ENCODE measurements around the gene PCDHB5.
A peak's percentile ranks its signal among the peaks of the same experiment; 100 is the strongest.

DNA sequence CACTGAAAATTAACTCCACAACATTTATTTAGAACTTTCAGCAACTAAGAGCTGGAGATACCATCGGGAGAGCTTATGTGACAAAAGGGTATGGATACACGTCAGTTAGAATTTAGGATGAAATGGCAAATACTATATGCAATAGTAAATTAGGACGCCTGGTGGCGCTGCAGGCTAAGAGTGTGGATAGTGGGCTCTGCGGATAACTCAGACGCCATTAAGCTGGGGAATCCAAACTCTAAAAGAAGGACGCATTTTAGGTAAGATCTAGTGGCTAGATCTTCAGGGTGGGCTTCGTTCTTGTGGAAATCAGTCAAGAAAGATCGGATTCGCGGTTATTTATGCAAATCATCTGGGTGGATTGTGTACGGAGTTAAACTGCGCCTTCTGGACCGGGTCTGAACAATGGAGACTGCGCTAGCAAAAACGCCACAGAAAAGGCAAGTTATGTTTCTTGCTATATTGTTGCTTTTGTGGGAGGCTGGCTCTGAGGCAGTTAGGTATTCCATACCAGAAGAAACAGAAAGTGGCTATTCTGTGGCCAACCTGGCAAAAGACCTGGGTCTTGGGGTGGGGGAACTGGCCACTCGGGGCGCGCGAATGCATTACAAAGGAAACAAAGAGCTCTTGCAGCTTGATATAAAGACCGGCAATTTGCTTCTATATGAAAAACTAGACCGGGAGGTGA lies at the start of gene PCDHB5:
- TF ChIP-seq, protein P1, sequence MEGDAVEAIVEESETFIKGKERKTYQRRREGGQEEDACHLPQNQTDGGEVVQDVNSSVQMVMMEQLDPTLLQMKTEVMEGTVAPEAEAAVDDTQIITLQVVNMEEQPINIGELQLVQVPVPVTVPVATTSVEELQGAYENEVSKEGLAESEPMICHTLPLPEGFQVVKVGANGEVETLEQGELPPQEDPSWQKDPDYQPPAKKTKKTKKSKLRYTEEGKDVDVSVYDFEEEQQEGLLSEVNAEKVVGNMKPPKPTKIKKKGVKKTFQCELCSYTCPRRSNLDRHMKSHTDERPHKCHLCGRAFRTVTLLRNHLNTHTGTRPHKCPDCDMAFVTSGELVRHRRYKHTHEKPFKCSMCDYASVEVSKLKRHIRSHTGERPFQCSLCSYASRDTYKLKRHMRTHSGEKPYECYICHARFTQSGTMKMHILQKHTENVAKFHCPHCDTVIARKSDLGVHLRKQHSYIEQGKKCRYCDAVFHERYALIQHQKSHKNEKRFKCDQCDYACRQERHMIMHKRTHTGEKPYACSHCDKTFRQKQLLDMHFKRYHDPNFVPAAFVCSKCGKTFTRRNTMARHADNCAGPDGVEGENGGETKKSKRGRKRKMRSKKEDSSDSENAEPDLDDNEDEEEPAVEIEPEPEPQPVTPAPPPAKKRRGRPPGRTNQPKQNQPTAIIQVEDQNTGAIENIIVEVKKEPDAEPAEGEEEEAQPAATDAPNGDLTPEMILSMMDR (IDR thresholded peaks at IDR 0.05): peak in 3 of 6 experiments; percentile 52 to 64 (median 56)
- TF ChIP-seq POLR2A (IDR thresholded peaks at IDR 0.05): no peak
